Coronary artery (tissue), 2 donors: ENCODE data around the gene ZNF280A.

Experiments
- DNase-seq: peaks from one replicate; pipeline ENCODE4 v3.0.0-alpha.2; 2017; ENCODE audit warnings: low spot score
- H3K27ac ChIP-seq, 2 donors: fragments of 200-600 bp; sonication (generic); one replicate each; pipeline ENCODE4 v1.5.1; 2016 to 2019
- H3K4me3 ChIP-seq: fragments of 200-600 bp; sonication (generic); 2 replicates; pipeline ENCODE4 v1.5.1; 2016; ENCODE audit warnings: mild to moderate bottlenecking, moderate library complexity
- TF ChIP-seq, protein P1 (sequence below): fragments of 200-600 bp; sonication (generic); IDR thresholded peaks from one replicate; pipeline ENCODE4 v1.5.1; 2019; ENCODE audit warnings: antibody characterized with exemption

Gene ZNF280A

DNA sequence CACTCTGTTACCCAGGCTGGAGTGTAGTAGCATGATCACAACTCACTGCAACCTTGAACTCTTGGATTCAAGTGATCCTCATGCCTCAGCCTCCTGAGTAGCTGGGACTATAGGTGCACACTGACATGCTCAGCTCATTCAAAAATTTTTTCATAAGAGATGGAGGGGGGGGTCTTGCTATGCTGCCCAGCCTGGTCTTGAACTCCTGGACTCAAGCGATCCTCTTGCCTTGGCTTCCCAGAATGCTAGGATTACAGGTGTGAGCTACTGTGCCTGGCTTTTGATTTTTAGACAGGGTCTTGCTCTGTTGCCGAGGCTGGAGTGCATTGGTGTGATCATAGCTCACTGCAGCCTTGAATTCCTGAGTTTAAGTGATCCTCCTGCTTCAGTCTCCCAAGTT, 25.0 kb upstream of the ZNF280A start:
- Histone ChIP-seq H3K4me3 (no peak overlapping the region), H3K27ac (no peak overlapping the region)
- no peak for DNase-seq
- TF ChIP-seq, protein P1, sequence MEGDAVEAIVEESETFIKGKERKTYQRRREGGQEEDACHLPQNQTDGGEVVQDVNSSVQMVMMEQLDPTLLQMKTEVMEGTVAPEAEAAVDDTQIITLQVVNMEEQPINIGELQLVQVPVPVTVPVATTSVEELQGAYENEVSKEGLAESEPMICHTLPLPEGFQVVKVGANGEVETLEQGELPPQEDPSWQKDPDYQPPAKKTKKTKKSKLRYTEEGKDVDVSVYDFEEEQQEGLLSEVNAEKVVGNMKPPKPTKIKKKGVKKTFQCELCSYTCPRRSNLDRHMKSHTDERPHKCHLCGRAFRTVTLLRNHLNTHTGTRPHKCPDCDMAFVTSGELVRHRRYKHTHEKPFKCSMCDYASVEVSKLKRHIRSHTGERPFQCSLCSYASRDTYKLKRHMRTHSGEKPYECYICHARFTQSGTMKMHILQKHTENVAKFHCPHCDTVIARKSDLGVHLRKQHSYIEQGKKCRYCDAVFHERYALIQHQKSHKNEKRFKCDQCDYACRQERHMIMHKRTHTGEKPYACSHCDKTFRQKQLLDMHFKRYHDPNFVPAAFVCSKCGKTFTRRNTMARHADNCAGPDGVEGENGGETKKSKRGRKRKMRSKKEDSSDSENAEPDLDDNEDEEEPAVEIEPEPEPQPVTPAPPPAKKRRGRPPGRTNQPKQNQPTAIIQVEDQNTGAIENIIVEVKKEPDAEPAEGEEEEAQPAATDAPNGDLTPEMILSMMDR = no peak

DNA sequence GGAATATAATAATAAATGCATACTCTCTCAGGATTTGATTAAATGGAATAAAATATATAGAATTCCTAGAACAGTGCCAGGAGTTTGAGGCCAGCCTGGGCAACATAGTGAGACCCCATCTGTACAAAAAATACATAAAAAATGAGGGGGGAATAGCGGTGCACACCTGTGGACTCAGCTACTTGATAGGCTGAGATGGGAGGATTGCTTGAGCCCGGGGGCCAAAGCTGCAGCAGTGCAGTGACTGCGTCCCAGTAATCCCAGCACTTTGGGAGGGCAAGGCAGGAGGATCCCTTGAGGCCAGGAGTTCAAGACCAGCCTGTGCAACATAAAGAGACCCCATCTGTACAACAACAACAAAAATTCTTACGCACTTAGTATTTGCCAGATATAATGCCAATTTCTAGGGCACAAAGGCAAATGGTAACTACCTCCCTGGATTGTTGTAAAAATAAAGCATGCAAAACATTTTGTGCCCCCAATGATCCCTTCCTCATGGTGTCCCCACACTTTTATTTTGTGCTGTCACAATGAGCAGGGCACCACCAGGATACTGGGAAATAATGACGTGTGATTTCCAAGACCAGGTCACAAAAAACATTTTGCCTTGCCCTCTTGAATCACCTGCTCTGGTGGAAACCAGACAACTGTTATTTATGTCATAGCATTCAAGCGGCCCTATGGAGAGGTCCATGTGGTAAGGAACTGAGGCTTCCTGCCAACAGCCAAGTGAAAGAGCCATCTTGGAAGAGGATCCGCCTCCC, 18.3 kb upstream of the ZNF280A start:
- TF ChIP-seq, protein P1 = no peak
- Histone ChIP-seq H3K4me3 (no peak overlapping the region), H3K27ac (no peak overlapping the region)
- no peak for DNase-seq

DNA sequence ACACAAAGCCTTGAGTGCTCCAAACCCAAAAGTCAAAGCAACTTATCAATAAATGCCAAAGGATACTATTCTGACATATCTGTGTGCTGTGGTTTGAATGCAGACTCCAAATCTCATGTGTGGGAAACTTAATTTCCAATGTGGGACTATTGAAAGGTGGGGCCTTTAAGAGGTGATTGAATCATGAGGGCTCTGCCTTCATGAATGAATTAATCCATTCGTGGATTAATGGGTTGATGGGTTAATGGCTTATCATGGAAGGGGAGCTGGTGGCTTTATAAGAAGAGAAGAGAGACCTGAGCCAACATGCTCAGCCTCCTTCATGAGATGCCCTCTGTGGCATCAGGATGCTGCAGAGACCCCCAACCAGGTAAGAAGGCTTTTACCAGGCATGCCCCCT, 16.8 kb upstream of the ZNF280A start:
- TF ChIP-seq, protein P1 = no peak
- no peak overlapping the region for H3K27ac ChIP-seq
- no peak overlapping the region for H3K4me3 ChIP-seq
- DNase-seq = no peak

DNA sequence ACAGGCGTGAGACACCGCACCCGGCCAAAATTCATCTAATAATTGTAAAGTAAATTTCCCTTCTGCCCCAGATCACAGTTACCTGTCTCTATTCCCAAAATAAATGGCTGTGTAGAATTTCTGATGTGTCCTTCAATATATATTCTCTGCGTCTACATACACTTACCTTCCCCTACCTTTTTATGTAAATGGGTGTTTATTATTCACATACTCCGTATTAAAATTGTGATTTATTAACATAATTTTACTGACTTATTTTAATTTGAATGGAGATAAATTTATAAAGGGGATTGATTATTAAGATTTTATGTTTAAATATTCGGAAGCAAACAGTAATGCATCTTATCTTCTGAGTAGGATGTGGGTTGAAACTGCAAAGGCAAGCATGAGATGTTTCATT, 16.4 kb upstream of the ZNF280A start:
- Histone ChIP-seq H3K4me3 (no peak overlapping the region), H3K27ac (no peak overlapping the region)
- no peak for DNase-seq
- TF ChIP-seq, protein P1 = no peak

DNA sequence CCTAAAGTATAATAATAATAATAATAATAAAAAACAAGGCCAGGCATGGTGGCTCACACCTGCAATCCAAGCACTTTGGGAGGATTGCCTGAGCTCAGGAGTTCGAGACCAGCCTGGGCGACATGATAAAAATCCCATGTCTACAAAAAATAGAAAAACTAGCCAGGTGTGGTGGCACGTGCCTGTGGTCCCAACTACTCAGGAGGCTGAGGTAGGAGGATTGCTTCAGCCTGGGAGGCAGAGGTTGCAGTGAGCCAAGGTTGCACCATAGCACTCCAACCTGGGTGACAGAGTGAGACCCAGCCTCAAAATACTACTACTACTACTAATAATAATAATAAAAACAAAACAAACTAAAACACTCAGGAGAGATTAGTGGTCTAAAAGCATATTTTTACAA, 15.6 kb upstream of the ZNF280A start:
- DNase-seq = no peak
- TF ChIP-seq, protein P1 = no peak
- Histone ChIP-seq H3K27ac (no peak overlapping the region), H3K4me3 (no peak overlapping the region)

DNA sequence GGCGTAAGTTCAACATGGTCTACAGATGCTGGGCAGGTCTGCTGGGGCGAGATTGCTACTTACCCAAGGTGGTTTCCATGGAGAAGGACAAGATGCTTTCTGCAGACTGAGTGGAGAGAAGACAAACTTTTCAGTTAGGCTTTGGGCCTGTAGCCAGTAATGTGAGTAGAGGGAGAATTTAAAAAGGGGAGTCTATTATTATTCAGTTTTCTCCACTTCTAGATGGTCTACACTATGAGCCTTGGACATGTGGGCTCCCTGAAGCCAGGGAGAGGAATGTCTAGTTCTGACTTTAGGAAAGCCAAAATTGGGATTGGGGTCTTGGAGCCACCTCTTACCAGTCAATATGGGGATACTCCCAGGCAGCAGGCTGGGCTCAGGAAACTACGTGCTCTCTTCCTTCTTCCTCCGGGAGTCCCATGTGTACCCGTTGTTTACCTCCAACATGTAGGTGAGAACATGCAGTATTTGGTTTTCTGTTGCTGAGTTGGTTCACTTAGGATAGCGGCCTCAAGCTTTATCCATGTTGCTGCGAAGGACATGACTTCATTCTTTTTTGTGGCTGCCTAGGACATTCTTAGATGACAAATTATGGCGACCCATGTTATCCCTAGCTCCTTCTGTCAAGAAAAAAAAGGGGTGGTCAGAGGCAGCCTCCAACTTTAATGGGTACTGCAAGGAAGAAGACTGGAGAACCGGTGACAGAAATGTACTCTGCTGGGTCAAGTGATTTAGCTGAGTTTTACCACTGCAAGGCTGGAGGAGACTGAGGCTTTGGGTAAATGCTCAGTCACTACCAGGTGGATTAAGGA, 14.7 kb upstream of the ZNF280A start:
- no peak for DNase-seq
- no peak overlapping the region for H3K4me3 ChIP-seq
- no peak overlapping the region for H3K27ac ChIP-seq
- TF ChIP-seq, protein P1 = no peak

DNA sequence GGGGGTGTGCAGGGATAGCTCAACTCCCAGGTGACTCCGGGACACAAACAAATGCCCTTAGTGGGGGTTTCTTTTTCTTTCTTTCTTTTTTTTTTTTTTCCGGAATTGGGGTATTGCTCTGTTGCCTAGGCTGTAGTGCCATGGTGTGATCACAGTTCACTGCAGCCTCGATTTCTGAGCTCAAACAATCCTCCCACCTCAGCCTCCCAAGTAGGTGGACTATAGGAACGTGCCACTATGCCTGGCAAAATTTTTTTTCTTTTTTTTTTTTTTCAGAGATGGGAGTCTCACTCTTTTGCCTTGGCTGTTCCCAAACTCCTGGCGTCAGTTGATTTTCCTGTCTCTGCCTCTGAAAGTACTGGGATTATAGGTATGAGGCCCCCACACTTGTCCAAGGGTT, 13.8 kb upstream of the ZNF280A start:
- TF ChIP-seq, protein P1 = no peak

More for the DNA sequence above, 13.8 kb upstream of the ZNF280A start:
- Histone ChIP-seq H3K4me3 (no peak overlapping the region), H3K27ac (no peak overlapping the region)
- no peak for DNase-seq
